K562 (cell line): Measurements from ENCODE around the gene SMCO4. TPM values are rescaled to one million over a fixed set of nuclear protein-coding genes. Genes with fewer than 3 reads are reported as not detected.

Source experiments
- ARID1B ChIP-seq: fragments of 450-650 bp; IDR thresholded peaks from 2 replicates; pipeline ENCODE4 v1.6.1; 2016; ENCODE audit warnings: antibody characterized with exemption, mild to moderate bottlenecking, inconsistent platforms
- ATF6 ChIP-seq: sonication (generic); formaldehyde crosslinking; IDR thresholded peaks from 2 replicates; pipeline ENCODE4 v1.4.0; 2020; ENCODE audit warnings: mild to moderate bottlenecking, missing genetic modification reagents
- CBFA2T3 ChIP-seq: fragments of 450-650 bp; IDR thresholded peaks from 2 replicates; pipeline ENCODE4 v1.6.1; 2017
- HINFP ChIP-seq: fragments of 450-650 bp; conservative IDR thresholded peaks from 2 replicates; pipeline ENCODE4 v1.6.1; 2016; ENCODE audit warnings: missing genetic modification characterization, low read depth, mild to moderate bottlenecking, control low read depth, missing compliant biosample characterization
- MEIS2 ChIP-seq: fragments of 450-650 bp; IDR thresholded peaks from 2 replicates; pipeline ENCODE4 v1.6.1; 2014; ENCODE audit warnings: mild to moderate bottlenecking; ENCODE audit not compliant: partially characterized antibody
- NCOA1 ChIP-seq: fragments of 450-650 bp; IDR thresholded peaks from 2 replicates; pipeline ENCODE4 v1.6.1; 2016; ENCODE audit warnings: low read depth
- NR2C2 ChIP-seq, 2 experiments: fragments of 200-800 bp in 1 of 2; sonication (Bioruptor generic) in 1 of 2; sonication (generic) in 1 of 2; formaldehyde crosslinking in 1 of 2; IDR thresholded peaks; 2 replicates each; pipeline versions ENCODE4 v1.6.1 to v1.8.0; 2016 to 2022; ENCODE audit warnings: mild to moderate bottlenecking in 1 of 2, missing compliant biosample characterization in 1 of 2, missing genetic modification characterization in 1 of 2, missing genetic modification reagents in 1 of 2
- PHB2 ChIP-seq: fragments of 450-650 bp; IDR thresholded peaks from 2 replicates; pipeline ENCODE4 v1.6.1; 2017; ENCODE audit warnings: low read depth
- SAP30 ChIP-seq: fragments of 200-600 bp; sonication (generic); IDR thresholded peaks from 2 replicates; pipeline ENCODE4 v1.6.1; 2012; ENCODE audit warnings: borderline replicate concordance, low read depth, mild to moderate bottlenecking, moderate library complexity, low read length, control low read depth, inconsistent platforms; ENCODE audit not compliant: insufficient read depth, poor library complexity, severe bottlenecking
- SOX6 ChIP-seq: fragments of 450-650 bp; IDR thresholded peaks from 2 replicates; pipeline ENCODE4 v1.6.1; 2014; ENCODE audit warnings: mild to moderate bottlenecking
- STAG1 ChIP-seq: sonication (generic); formaldehyde crosslinking; IDR thresholded peaks from 2 replicates; pipeline ENCODE4 v1.5.0; 2020; ENCODE audit warnings: missing genetic modification reagents, borderline replicate concordance
- TCF3 ChIP-seq: sonication (generic); formaldehyde crosslinking; IDR thresholded peaks from 2 replicates; pipeline ENCODE4 v1.4.0; 2020; ENCODE audit warnings: mild to moderate bottlenecking, missing genetic modification reagents
- TCFL5 ChIP-seq: fragments of 250-450 bp; sonication (Bioruptor Pico); conservative IDR thresholded peaks from 2 replicates; pipeline ENCODE4 v1.6.1; 2021; ENCODE audit warnings: mild to moderate bottlenecking, moderate library complexity, matching md5 sums
- VEZF1 ChIP-seq: fragments of 200-800 bp; sonication (Bioruptor generic); IDR thresholded peaks from 2 replicates; pipeline ENCODE4 v1.6.1; 2017; ENCODE audit warnings: missing genetic modification characterization, missing compliant biosample characterization
- ZKSCAN8 ChIP-seq: fragments of 200-800 bp; sonication (Bioruptor generic); IDR thresholded peaks from 2 replicates; pipeline ENCODE4 v1.6.1; 2016; ENCODE audit warnings: missing genetic modification characterization, missing compliant biosample characterization
- ZNF707 ChIP-seq: fragments of 250-450 bp; sonication (Bioruptor Pico); conservative IDR thresholded peaks from 2 replicates; pipeline ENCODE4 v1.8.0; 2022; ENCODE audit warnings: inconsistent platforms, mild to moderate bottlenecking, moderate library complexity
- polyA plus RNA-seq, 8 experiments: library from polyadenylated mRNA; depleted of rRNA in 4 of 8; stranded (reverse) in 5 of 8; unstranded in 3 of 8; fragments of >200 nt; fragmentation: Nextera tagmentation in 2 of 8; fragmentation: Illumina TruSeq in 1 of 8; extraction: Ambion mirVana in 2 of 8; extraction: Trizol in 1 of 8; gene quantifications; 2 replicates each; pipeline versions ENCODE4 v1.2.1 to v1.2.3, GENCODE V29; 2011 to 2014; ENCODE audit warnings: inconsistent platforms in 1 of 8, missing spikeins in 1 of 8
- total RNA-seq, 7 experiments: library from RNA; depleted of rRNA in 6 of 7; stranded (reverse); fragments of >200 nt in 6 of 7; fragmentation: Illumina TruSeq in 2 of 7; extraction: Trizol in 2 of 7; gene quantifications; 2 replicates each; pipeline versions ENCODE4 v1.2.1 to v1.2.3, GENCODE V29; 2011 to 2021; ENCODE audit warnings: low replicate concordance in 1 of 7
- TF ChIP-seq, protein P1 (sequence below), 2 experiments: IDR thresholded peaks in 1 of 2; conservative IDR thresholded peaks in 1 of 2; 2 replicates each; pipeline ENCODE4 v1.6.1; 2016; ENCODE audit warnings: low read depth in 2 of 2, mild to moderate bottlenecking in 1 of 2, missing compliant biosample characterization in 1 of 2, missing genetic modification characterization in 1 of 2, moderate library complexity in 1 of 2

SMCO4 gene
- total and polyA plus RNA-seq, 9 of the 15 experiments (the other 6 are each of a cell fraction or from before 2014, with no cell fraction given) = 1.8 to 27.8 (median 15.3) TPM

- TF ChIP-seq NR2C2 (CRISPR knock-in tag; IDR thresholded peaks at IDR 0.05) (no peak), NR2C2 (tag; IDR thresholded peaks at IDR 0.05) (peak; percentile 29; the same call in 1 of the 2 replicates), HINFP (tag) (no peak), NCOA1 (no peak), ATF6 (no peak), CBFA2T3 (peak; percentile 71), VEZF1 (CRISPR knock-in tag) (peak; percentile 20; the same call in 1 of the 2 replicates), TCF3 (CRISPR knock-in tag) (peak; percentile 60), ZNF707 (CRISPR knock-in tag) (no peak), ARID1B (peak; percentile 58; the same call in 1 of the 2 replicates), SAP30 (no peak), MEIS2 (peak; percentile 97), ZKSCAN8 (CRISPR knock-in tag) (peak; percentile 54; the same call in 1 of the 2 replicates), PHB2 (no peak), SOX6 (peak; percentile 80), TCFL5 (CRISPR knock-in tag) (no peak), STAG1 (CRISPR knock-in tag) (no peak)
- TF ChIP-seq, protein P1, sequence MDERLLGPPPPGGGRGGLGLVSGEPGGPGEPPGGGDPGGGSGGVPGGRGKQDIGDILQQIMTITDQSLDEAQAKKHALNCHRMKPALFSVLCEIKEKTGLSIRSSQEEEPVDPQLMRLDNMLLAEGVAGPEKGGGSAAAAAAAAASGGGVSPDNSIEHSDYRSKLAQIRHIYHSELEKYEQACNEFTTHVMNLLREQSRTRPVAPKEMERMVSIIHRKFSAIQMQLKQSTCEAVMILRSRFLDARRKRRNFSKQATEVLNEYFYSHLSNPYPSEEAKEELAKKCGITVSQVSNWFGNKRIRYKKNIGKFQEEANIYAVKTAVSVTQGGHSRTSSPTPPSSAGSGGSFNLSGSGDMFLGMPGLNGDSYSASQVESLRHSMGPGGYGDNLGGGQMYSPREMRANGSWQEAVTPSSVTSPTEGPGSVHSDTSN (CRISPR knock-in tag; IDR thresholded peaks at IDR 0.05; ENCODE audit: low read depth) = peak; percentile 38
- TF ChIP-seq, protein P1 (tag; conservative IDR thresholded peaks at IDR 0.05; ENCODE audit: low read depth) = peak; percentile 94
Observed at GRCh38 chr11:93583490-93583889, 40.3 kb upstream of the SMCO4 start (continued).
